WTC11 (cell line): ENCODE data around the gene THUMPD3. TPM values are rescaled to one million over a fixed set of nuclear protein-coding genes. Genes with fewer than 3 reads are reported as not detected.
A peak's percentile ranks its signal among the peaks of the same experiment; 100 is the strongest.

Experiments
- ATAC-seq: fragments of 200-7000 bp; cut with Tn5 transposase; 2 replicates; pipeline ENCODE4 v1.10.0; 2021; ENCODE audit warnings: mild to moderate bottlenecking, moderate library complexity
- CTCF ChIA-PET: fragments of 300-600 bp; sonication (Branson Sonifier 250); formaldehyde crosslinking; loops from one replicate; lab custom pipeline; 2021; ENCODE audit warnings: antibody characterized with exemption; lab: Charles Lee
- POLR2A ChIA-PET: fragments of 350-600 bp; sonication (Branson Sonifier 250); formaldehyde crosslinking; loops from one replicate; lab custom pipeline; 2021; ENCODE audit warnings: antibody characterized with exemption; lab: Charles Lee
- DNase-seq: peaks from one replicate; pipeline ENCODE4 v3.0.0; 2021; ENCODE audit warnings: low spot score
- H3K27ac Mint-ChIP-seq: 2 replicates; pipeline ENCODE4 v1.8.0; 2021; ENCODE audit warnings: mixed read lengths
- H3K27me3 Mint-ChIP-seq: 2 replicates; pipeline ENCODE4 v1.8.0; 2021; ENCODE audit warnings: low read depth, mild to moderate bottlenecking, moderate library complexity, mixed read lengths
- H3K36me3 Mint-ChIP-seq: 2 replicates; pipeline ENCODE4 v1.8.0; 2021; ENCODE audit warnings: mixed read lengths
- H3K4me1 Mint-ChIP-seq: 2 replicates; pipeline ENCODE4 v1.8.0; 2022; ENCODE audit warnings: mixed read lengths
- H3K4me3 Mint-ChIP-seq: 2 replicates; pipeline ENCODE4 v1.8.0; 2021; ENCODE audit warnings: mild to moderate bottlenecking, moderate library complexity, mixed read lengths
- H3K9me3 Mint-ChIP-seq: 2 replicates; pipeline ENCODE4 v1.8.0; 2021; ENCODE audit warnings: mixed read lengths
- ATF1 ChIP-seq: sonication (generic); formaldehyde crosslinking; IDR thresholded peaks from 2 replicates; pipeline ENCODE4 v1.8.1; 2023; ENCODE audit warnings: mild to moderate bottlenecking, moderate library complexity, missing genetic modification reagents
- E2F5 ChIP-seq: sonication (generic); formaldehyde crosslinking; IDR thresholded peaks from 2 replicates; pipeline ENCODE4 v1.8.1; 2022; ENCODE audit warnings: mild to moderate bottlenecking, moderate library complexity, missing genetic modification reagents
- ELF4 ChIP-seq: sonication (generic); formaldehyde crosslinking; IDR thresholded peaks from 2 replicates; pipeline ENCODE4 v1.8.1; 2022; ENCODE audit warnings: low read depth, mild to moderate bottlenecking, moderate library complexity, missing genetic modification reagents
- EMX1 ChIP-seq: fragments of 250-450 bp; sonication (Bioruptor Pico); IDR thresholded peaks from 2 replicates; pipeline ENCODE4 v1.8.0; 2021; ENCODE audit warnings: mild to moderate bottlenecking
- ETV6 ChIP-seq: sonication (generic); formaldehyde crosslinking; IDR thresholded peaks from 2 replicates; pipeline ENCODE4 v1.8.1; 2022; ENCODE audit warnings: mild to moderate bottlenecking, missing genetic modification reagents
- FOXK1 ChIP-seq: sonication (generic); formaldehyde crosslinking; IDR thresholded peaks from 2 replicates; pipeline ENCODE4 v1.8.0; 2022; ENCODE audit warnings: mild to moderate bottlenecking, moderate library complexity, missing genetic modification reagents
- FOXP1 ChIP-seq: sonication (generic); formaldehyde crosslinking; IDR thresholded peaks from 2 replicates; pipeline ENCODE4 v1.8.0; 2022; ENCODE audit warnings: missing genetic modification reagents, mild to moderate bottlenecking, moderate library complexity, borderline replicate concordance
- GABPB1 ChIP-seq: sonication (generic); formaldehyde crosslinking; IDR thresholded peaks from 2 replicates; pipeline ENCODE4 v1.8.1; 2023; ENCODE audit warnings: mild to moderate bottlenecking, missing genetic modification reagents
- HMGA2 ChIP-seq: fragments of 250-450 bp; sonication (Bioruptor Pico); IDR thresholded peaks from 2 replicates; pipeline ENCODE4 v1.4.0; 2021; ENCODE audit warnings: mild to moderate bottlenecking, moderate library complexity
- HMGXB4 ChIP-seq: sonication (generic); formaldehyde crosslinking; IDR thresholded peaks from 2 replicates; pipeline ENCODE4 v1.8.1; 2023; ENCODE audit warnings: mild to moderate bottlenecking, moderate library complexity, missing genetic modification reagents
- IRF2 ChIP-seq: sonication (generic); formaldehyde crosslinking; IDR thresholded peaks from 2 replicates; pipeline ENCODE4 v1.8.0; 2022; ENCODE audit warnings: low read depth, missing genetic modification reagents, borderline replicate concordance
- JAZF1 ChIP-seq: fragments of 250-450 bp; sonication (Bioruptor Pico); IDR thresholded peaks from 2 replicates; pipeline ENCODE4 v1.9.0; 2021; ENCODE audit warnings: moderate library complexity, mild to moderate bottlenecking, inconsistent platforms
- MAX ChIP-seq: sonication (generic); formaldehyde crosslinking; IDR thresholded peaks from 2 replicates; pipeline ENCODE4 v1.8.0; 2022; ENCODE audit warnings: mild to moderate bottlenecking, missing genetic modification reagents
- MYBL2 ChIP-seq: sonication (generic); formaldehyde crosslinking; IDR thresholded peaks from 2 replicates; pipeline ENCODE4 v1.8.1; 2023; ENCODE audit warnings: mild to moderate bottlenecking, moderate library complexity, missing genetic modification reagents
- NFATC4 ChIP-seq: fragments of 250-450 bp; sonication (Bioruptor Pico); IDR thresholded peaks from 2 replicates; pipeline ENCODE4 v1.9.0; 2021; ENCODE audit warnings: mild to moderate bottlenecking
- NFE2L1 ChIP-seq: sonication (generic); formaldehyde crosslinking; IDR thresholded peaks from 2 replicates; pipeline ENCODE4 v1.8.1; 2023; ENCODE audit warnings: missing genetic modification reagents
- NFYB ChIP-seq: sonication (generic); formaldehyde crosslinking; conservative IDR thresholded peaks from 2 replicates; pipeline ENCODE4 v1.8.0; 2022; ENCODE audit warnings: low read depth, missing genetic modification reagents
- PRRX2 ChIP-seq: fragments of 250-450 bp; sonication (Bioruptor Pico); IDR thresholded peaks from 2 replicates; pipeline ENCODE4 v1.8.0; 2021; ENCODE audit warnings: mild to moderate bottlenecking
- RORB ChIP-seq: fragments of 250-450 bp; sonication (Bioruptor Pico); IDR thresholded peaks from 2 replicates; pipeline ENCODE4 v1.9.0; 2021; ENCODE audit warnings: mild to moderate bottlenecking
- USF1 ChIP-seq: sonication (generic); formaldehyde crosslinking; IDR thresholded peaks from 2 replicates; pipeline ENCODE4 v1.8.0; 2022; ENCODE audit warnings: mild to moderate bottlenecking, missing genetic modification reagents
- ZBTB21 ChIP-seq: sonication (generic); formaldehyde crosslinking; IDR thresholded peaks from 2 replicates; pipeline ENCODE4 v1.8.1; 2023; ENCODE audit warnings: mild to moderate bottlenecking, missing genetic modification reagents, borderline replicate concordance
- ZMAT4 ChIP-seq: fragments of 250-450 bp; sonication (Bioruptor Pico); IDR thresholded peaks from 2 replicates; pipeline ENCODE4 v1.9.0; 2021; ENCODE audit warnings: mild to moderate bottlenecking
- ZNF138 ChIP-seq: sonication (generic); formaldehyde crosslinking; conservative IDR thresholded peaks from 2 replicates; pipeline ENCODE4 v1.8.1; 2022; ENCODE audit warnings: mild to moderate bottlenecking, moderate library complexity, missing genetic modification reagents
- ZNF416 ChIP-seq: fragments of 250-450 bp; sonication (Bioruptor Pico); IDR thresholded peaks from 2 replicates; pipeline ENCODE4 v1.9.0; 2021; ENCODE audit warnings: mild to moderate bottlenecking, inconsistent platforms
- ZNF423 ChIP-seq: fragments of 250-450 bp; sonication (Bioruptor Pico); IDR thresholded peaks from 2 replicates; pipeline ENCODE4 v2.1.2; 2022; ENCODE audit warnings: mild to moderate bottlenecking, moderate library complexity
- ZNF425 ChIP-seq: fragments of 250-450 bp; sonication (Bioruptor Pico); conservative IDR thresholded peaks from 2 replicates; pipeline ENCODE4 v1.9.0; 2021; ENCODE audit warnings: mild to moderate bottlenecking
- ZNF532 ChIP-seq: fragments of 250-450 bp; sonication (Bioruptor Pico); IDR thresholded peaks from 2 replicates; pipeline ENCODE4 v1.9.0; 2021; ENCODE audit warnings: mild to moderate bottlenecking, borderline replicate concordance
- ZNF671 ChIP-seq: fragments of 250-450 bp; sonication (Bioruptor Pico); IDR thresholded peaks from 2 replicates; pipeline ENCODE4 v1.8.0; 2021; ENCODE audit warnings: mild to moderate bottlenecking
- total RNA-seq: library from RNA; stranded (reverse); gene quantifications from 3 replicates; pipeline ENCODE4 v1.2.3, GENCODE V29; 2021

The THUMPD3 gene
- total RNA-seq, 1 experiment from 2014 or later: 67.5 TPM

- Mint-ChIP-seq H3K4me1 (peaks cover 48% of the 10 kb centered on the region), H3K36me3 (peaks cover 34% of the 10 kb centered on the region), H3K27me3 (no peaks in the 10 kb centered on the region), H3K4me3 (peak overlapping the region; percentile 95), H3K27ac (peak overlapping the region; percentile 99), H3K9me3 (no peaks in the 10 kb centered on the region)
- CTCF ChIA-PET: interaction anchor here (0.6 to 3.7 kb wide), 6 partner anchors 14 to 409 kb away, joined by 3 to 13 read pairs (median 4); partner anchors contain the start of gene THUMPD3
- POLR2A ChIA-PET: interaction anchor here (0.5 to 4.6 kb wide), 15 partner anchors 8 to 924 kb away, joined by 3 to 36 read pairs (median 4); partner anchors contain the start of genes BRPF1, SEC13 and THUMPD3
- DNase-seq (peak; percentile 98), ATAC-seq (peak; percentile 77)
- TF ChIP-seq ATF1 (CRISPR knock-in tag) (no peak), IRF2 (CRISPR knock-in tag) (no peak), RORB (CRISPR knock-in tag) (peak; percentile 76), E2F5 (CRISPR knock-in tag) (peak; percentile 81; the same call in 1 of the 2 replicates), ZNF671 (CRISPR knock-in tag) (peak; percentile 86; the same call in 1 of the 2 replicates), HMGXB4 (CRISPR knock-in tag) (peak; percentile 10; the same call in 1 of the 2 replicates), MYBL2 (CRISPR knock-in tag) (peak; percentile 60; the same call in 1 of the 2 replicates), NFYB (peak; percentile 91), GABPB1 (CRISPR knock-in tag) (0 out of 2 replicates have a peak, but pooled peaks have one; percentile 66), PRRX2 (peak; percentile 83; the same call in 1 of the 2 replicates), NFE2L1 (CRISPR knock-in tag) (peak; percentile 60; the same call in 1 of the 2 replicates), ELF4 (CRISPR knock-in tag) (no peak), EMX1 (CRISPR knock-in tag) (peak; percentile 95), ZNF532 (CRISPR knock-in tag) (peak; percentile 87; the same call in 1 of the 2 replicates), ZNF138 (CRISPR knock-in tag) (no peak), ZMAT4 (CRISPR knock-in tag) (peak; percentile 31; the same call in 1 of the 2 replicates), ZNF423 (CRISPR knock-in tag) (no peak; the same call in 1 of the 2 replicates), FOXK1 (CRISPR knock-in tag) (peak; percentile 91), USF1 (CRISPR knock-in tag) (0 out of 2 replicates have a peak, but pooled peaks have one; percentile 2), MAX (CRISPR knock-in tag) (peak; percentile 84), ETV6 (CRISPR knock-in tag) (peak; percentile 58; the same call in 1 of the 2 replicates), NFATC4 (CRISPR knock-in tag) (peak; percentile 95), ZNF416 (peak; percentile 95), HMGA2 (peak; percentile 25; the same call in 1 of the 2 replicates), ZNF425 (peak; percentile 68), FOXP1 (CRISPR knock-in tag) (peak; percentile 43; the same call in 1 of the 2 replicates), JAZF1 (CRISPR knock-in tag) (no peak), ZBTB21 (no peak)
Observed at GRCh38 chr3:9396632-9397331, 33.9 kb downstream of the THUMPD3 start.
